GM12878 (cell line): ENCODE measurements around the gene CNDP2.

Experiments used
- CREB1 ChIP-seq: IDR thresholded peaks from 2 replicates; pipeline ENCODE4 v1.6.1; 2012; ENCODE audit warnings: low read depth, mild to moderate bottlenecking, inconsistent platforms
- CREM ChIP-seq: IDR thresholded peaks from 2 replicates; pipeline ENCODE4 v1.6.1; 2014; ENCODE audit warnings: antibody characterized with exemption, low read depth
- CTCF ChIP-seq, 3 experiments: IDR thresholded peaks in 2 of 3; conservative IDR thresholded peaks in 1 of 3; 2 replicates each; pipeline ENCODE4 v1.5.1; 2011; ENCODE audit warnings: low read depth in 3 of 3, low read length in 3 of 3, mild to moderate bottlenecking in 3 of 3, control low read depth in 2 of 3, moderate library complexity in 2 of 3, inconsistent platforms in 1 of 3, mixed read lengths in 1 of 3; ENCODE audit not compliant: control insufficient read depth in 2 of 3, insufficient read depth in 1 of 3; ENCODE audit errors: extremely low read depth in 1 of 3
- HCFC1 ChIP-seq: fragments of 150-350 bp; IDR thresholded peaks from 2 replicates; pipeline ENCODE4 v1.6.1; 2014; ENCODE audit warnings: low read length
- MTA3 ChIP-seq: IDR thresholded peaks from 2 replicates; pipeline ENCODE4 v1.6.1; 2012; ENCODE audit warnings: low read length, inconsistent platforms, borderline replicate concordance
- NBN ChIP-seq: fragments of 450-650 bp; IDR thresholded peaks from 2 replicates; pipeline ENCODE4 v1.6.1; 2016
- RCOR1 ChIP-seq: conservative IDR thresholded peaks from 2 replicates; pipeline ENCODE4 v1.6.1; 2012; ENCODE audit warnings: low read depth, low read length, improper control_type of control experiment

- TF ChIP-seq NBN (no peak), HCFC1 (no peak), MTA3 (no peak), CTCF (IDR thresholded peaks at IDR 0.05 in 2 of 3, conservative IDR thresholded peaks at IDR 0.05 in 1 of 3; ENCODE audit: control insufficient read depth in 2 of 3, extremely low read depth in 1 of 3, insufficient read depth in 1 of 3, low read depth in 3 of 3, low read length in 3 of 3) (no peak), CREM (no peak), CREB1 (no peak), RCOR1 (no peak)
Measured at GRCh38 chr18:74494514-74494913, 1.6 kb upstream of the CNDP2 start.
